Fibroblast of skin of abdomen (primary cell): ENCODE measurements around the gene NR3C2.

Experiments used
- DNase-seq: peaks from one replicate; pipeline ENCODE4 v3.0.0-alpha.2; 2013

NR3C2 gene

DNA sequence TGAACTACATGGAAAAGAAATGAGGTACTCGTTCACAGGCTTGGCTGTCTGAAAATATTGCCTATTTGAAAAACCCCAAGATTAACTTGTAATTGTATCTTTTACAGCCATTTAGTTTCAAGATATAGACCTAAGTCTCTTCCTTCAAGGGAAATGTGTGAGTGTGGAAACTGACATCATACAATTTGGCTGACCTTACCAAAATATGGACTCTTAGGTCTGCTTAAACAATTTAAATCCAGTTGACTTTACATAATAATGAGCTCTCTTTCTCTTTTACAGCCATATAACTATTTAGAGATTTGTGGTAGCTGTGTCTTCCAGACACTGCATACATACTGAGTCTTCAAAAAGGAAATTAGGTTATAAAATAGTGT, 186.9 kb downstream of the NR3C2 start:
- DNase-seq, result no peak

DNA sequence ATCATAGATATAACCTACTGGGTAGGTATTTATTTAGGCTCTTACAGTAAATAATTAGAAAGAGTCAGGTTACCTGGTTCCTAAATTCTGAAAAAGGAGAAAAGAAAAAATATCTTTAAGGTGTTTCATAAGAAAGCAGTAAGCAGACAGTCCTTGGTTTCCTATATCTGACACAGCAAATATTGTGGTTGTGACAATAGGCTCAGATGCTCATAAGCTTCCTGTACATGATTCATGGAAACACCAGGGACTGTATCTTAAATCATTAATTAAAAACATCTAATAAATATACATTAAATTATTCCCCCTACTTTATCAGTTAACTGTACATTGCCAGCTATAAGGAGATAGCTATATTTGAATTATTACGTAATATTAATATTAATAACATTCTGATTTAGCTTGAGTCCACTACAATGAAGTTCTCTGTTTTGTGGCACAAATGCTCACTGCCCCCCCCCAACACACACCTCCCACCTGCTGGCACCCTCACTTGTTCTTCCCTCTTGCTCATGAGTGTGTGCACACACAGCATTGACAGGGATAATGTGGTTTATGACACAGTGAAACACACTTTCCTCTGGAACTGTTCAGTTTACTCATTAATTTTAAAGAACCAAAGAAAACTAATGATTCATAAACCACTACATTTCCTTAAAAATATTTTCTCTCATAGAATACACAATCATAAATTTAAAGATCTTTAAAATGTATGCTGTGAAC, 187.4 kb downstream of the NR3C2 start:
- DNase-seq, result no peak

DNA sequence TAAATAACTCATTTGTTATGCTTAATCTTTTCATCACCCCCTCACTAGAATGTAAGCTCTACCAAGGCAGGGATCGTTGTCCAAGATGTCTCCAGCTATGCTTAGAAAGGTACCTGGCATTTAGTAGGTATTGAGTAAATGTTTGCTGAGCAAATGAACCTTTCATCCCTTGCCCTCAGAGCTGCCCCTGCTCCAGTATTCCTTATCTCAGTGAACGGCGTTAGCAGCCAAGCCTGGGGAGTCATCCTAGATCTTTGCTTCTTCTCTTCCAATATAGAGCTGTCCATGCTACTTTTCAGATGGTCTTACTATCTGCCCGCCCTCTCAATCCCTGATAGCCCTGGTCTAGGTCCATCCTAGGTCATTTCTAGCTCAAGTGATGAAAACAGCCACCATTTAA, 188.4 kb downstream of the NR3C2 start:
- no peak for DNase-seq

DNA sequence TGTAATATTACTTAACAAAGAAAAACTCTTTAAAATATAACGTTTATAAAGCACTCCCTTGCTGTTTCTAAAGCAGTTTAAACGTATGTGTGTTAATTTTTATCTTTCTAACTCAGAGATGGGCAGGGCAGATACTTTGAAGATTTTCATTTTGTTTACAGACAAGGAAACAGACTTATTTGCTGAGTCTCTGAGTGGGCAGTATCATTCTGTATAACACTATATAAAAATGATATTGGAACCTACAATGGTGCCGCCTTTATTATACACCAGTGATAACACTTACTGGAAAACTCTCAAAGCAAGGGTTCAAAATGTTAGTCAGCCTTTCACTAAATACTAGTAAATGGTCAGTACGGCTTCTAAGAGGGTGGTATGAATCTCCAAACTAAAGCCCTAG, 193.4 kb downstream of the NR3C2 start:
- DNase-seq, result no peak

DNA sequence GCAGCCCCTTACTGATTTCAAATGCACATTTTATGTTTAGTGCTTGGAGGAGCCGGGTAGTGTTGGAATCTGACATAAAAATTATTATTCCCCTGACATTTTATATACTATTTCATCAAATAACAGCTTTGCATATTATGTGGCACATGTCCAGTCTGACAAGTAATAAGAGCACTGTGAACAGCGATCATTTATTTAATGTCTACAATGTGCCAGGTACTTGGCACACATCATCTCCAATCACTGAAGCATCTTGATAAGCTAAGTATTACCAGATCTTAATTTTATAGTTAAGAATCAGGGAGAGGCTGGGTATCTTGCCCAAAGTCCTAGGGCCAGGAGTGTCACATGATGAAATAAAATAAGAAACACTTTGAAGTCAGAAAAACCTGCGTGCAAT, 197.2 kb downstream of the NR3C2 start:
- DNase-seq, result no peak

DNA sequence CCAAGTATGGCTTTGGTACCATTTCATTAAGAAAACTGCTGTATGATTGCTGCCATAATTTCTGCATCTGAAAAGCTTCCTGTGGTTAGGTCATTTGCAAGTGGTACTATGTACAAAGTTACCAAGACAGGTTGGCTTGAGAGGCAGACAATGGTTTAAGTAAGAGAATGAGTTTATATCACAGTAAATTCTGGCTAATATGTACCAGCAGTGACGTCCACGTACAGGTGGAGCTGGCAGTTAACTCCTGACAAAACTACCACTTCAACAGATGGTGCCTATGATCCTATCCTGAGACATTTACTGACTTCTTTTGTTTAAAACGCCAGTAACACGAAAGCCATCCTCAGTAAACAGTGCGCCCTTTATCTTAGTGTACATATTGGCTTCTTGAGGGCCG, 198.4 kb downstream of the NR3C2 start:
- DNase-seq, result no peak

DNA sequence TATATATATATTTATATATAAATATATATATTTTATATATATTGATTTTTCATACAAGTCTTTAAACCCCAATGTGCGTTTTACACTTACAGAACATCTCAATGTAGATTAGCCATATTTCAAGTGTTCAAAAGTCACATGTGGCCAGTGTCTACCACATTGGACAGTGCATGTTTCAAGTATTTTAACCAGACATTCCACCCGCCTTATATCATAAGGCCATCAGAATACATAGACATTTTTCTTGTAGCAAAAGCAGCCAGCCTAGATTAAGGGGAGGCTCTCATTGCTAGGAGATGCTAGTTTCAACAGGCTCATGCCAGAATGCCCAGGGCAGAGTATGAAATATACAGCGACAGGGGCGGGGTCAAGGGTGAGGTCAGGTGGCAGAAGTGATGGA, 202.0 kb downstream of the NR3C2 start:
- DNase-seq, result no peak

DNA sequence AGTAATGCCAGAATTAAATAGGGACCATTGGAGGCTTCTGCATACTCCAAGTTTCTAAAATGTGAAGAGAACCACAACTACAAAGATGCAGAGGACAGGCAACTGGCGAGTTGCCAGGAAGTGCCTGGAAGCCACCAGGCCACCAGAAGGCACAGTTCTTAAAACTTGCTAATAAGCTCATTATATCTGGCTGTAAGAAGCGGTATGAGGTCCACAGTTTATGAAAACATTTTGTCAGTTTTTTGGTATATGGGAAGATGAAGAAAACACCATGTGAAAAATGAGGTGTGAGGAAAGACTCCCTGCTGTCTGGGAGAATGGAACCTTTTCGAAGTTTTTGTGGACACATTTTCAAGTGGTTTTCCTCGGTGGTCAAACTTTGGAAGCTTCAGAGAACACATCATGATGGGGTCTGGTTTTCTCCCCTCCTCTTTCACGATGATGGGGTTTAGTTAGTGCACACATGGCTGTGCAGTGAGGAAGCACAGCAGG, 202.7 kb downstream of the NR3C2 start:
- no peak for DNase-seq

DNA sequence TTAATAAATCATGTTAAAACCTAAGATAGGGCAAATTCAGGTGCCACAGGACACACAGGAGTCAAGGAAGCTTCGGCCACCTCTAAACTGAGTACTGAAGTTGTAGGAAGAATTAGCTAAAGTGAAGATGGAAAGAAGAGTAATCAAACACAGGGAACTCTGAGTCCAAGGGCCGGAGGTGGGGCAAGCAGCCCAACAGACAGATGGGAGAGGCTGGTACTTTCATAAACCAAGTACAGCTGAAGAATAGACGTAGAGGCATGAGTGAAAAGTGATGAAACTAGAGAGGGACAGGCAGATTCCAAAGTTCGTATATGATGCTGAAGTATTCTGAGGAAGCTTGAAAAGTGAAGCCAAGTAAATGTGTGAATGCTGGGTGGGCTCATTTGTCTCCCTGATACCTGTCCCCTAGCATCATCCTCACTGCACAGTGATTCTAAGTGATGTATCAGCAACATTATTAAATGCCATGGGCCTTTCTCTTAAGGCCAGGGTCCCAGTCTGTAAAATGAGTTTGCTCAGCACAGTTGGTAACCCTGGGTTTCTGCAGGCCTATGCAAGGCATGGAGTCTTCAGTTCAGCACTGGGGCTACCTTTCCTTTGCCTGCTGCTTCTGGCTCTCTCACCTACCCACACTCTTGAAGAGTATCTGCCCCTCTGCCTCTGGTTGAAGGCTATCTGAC, 203.3 kb downstream of the NR3C2 start:
- no peak for DNase-seq

DNA sequence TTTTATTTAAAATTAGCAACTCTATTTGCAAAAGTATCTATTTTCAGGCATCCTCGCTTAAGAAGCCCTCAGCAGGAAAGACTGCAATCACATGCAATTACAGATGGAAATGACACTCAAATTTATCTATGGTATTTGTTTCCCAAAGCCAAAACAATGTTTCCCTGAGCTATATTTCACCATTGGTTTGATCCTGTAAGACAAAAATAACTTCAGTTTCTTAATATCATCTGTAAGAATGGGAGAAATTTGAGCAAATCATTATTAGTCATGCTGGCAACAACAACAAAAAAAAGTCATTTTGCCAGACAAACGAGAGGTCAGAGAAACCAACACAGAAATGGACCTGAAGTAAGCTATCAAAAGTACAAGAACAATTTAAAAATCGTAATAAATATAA, 204.1 kb downstream of the NR3C2 start:
- no peak for DNase-seq

DNA sequence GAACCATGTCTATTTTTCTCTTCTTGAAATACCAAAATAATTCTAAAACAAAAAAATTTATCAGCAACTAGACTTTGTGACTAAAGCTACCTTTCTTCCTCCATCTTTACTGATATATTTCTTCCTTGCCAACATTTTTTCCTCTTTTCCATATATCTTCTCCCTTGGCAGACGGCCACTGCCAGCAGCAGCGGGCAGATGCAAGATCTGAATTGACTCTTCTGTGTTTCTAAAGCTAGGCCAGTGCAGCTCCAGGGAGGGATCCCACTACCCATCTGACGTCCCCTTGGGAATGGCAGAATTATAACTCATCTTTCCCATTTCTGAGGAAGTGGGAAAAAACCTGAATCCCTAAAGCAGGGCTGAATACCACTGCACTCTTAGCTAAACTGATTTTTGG, 206.4 kb downstream of the NR3C2 start:
- DNase-seq, result no peak

DNA sequence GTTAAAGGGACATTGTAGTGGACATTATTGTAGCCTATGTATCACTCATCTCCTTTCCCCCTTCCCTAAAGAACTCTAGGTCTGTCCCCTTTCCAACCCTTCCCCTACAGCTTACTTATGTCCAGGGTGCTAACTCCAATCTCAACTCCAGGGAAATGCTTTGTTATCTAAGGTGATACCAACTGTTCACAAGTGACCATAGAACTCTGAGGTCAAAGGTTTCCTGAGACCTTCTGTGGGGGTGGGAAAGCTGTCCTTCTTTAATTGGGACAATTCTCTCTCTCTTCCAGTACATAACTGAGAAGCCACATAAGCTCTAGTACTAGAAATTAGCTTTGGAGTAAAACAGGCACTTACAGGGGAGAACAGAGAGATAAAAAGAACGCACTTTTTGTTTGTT, 212.4 kb downstream of the NR3C2 start:
- no peak for DNase-seq

DNA sequence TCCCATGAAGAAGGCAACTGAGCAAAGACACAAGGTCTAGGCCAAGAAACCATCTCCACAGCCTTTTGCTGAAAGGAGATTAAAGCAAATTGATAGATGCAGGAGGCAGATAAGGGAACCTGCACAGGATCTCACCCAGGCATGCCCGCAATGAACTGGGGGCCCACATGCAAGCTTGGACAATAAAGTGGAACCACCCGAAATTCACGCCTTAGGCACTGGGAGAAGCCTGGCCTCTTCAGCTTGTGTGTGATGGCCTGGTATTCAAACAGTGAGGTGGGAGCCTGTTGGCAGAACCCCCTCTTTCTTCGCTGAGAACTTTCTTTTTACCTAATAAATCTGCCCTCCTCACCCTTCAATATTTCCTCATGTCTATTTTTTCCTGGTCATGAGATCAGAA, 213.2 kb downstream of the NR3C2 start:
- no peak for DNase-seq

DNA sequence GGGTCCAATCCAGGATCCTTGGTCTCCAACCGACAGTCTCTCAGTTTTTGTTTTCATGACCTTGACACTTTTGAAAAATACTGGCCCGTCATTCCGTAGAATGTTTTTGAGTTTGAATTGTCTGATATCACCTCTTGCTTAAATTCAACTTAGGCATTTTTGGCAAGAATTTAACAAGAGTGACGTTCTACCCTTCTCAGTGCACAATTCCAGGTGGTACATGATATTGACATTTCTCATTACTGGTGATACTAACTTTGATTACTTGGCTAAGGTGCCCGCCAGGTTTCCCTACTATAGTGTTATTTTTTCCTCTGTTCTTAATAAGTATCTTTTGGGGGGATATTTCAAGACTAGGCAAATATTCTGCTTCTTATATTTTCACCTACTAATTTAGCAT, 215.1 kb downstream of the NR3C2 start:
- DNase-seq, result no peak

DNA sequence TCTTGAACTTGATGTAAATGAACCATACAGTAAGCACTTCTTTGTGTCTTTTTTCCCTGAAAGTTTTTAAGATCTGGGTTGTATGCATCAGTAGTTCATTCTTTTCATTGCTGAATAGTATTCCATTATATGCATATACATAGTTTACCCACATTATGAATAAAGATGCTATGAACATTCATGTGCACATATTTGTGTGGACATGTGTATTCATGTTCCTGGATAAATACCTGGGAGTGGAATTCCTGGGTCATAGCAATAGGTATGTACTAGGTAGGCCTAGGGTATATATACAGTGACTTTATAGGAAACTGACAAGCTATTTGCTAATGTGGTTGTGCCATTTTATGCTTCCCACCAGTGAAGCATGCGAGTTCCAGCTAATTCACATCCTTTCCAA, 215.9 kb downstream of the NR3C2 start:
- no peak for DNase-seq

DNA sequence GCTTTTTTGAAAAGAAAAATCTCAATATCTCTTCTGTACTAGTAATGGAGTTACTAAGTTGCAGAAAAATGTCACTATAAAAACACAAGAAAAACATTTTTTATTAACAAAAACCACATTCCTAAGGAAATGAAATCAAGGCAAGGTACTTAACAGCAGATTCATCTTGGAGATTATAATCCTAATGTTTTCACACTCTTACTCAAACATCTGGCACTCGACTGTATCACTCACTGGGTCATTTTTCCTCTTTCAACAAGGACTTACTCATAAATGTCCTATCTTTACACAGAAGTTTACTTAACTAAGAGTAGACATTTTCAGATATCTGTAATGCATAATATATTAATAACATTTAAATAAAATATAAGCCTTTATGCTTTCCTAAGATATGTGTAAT, 216.6 kb downstream of the NR3C2 start:
- no peak for DNase-seq

DNA sequence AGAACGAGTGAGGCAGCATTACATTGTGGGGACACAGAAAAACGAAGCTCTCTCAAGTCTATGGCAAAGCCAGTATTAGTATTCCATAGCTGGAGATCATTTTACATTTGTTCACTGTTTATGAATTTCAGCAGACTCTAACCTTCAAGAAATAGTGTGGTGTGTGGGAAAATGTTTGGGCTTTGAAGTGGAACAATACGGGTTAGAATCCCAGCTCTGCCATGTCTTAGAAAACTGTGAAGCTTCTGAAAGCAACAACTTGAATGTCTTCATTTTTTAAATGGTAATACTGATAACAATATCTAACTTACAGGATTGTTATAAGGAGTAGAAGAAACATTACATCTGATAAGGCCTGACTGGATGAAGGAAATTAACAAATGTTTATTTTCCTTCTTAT, 217.7 kb downstream of the NR3C2 start:
- DNase-seq, result no peak

DNA sequence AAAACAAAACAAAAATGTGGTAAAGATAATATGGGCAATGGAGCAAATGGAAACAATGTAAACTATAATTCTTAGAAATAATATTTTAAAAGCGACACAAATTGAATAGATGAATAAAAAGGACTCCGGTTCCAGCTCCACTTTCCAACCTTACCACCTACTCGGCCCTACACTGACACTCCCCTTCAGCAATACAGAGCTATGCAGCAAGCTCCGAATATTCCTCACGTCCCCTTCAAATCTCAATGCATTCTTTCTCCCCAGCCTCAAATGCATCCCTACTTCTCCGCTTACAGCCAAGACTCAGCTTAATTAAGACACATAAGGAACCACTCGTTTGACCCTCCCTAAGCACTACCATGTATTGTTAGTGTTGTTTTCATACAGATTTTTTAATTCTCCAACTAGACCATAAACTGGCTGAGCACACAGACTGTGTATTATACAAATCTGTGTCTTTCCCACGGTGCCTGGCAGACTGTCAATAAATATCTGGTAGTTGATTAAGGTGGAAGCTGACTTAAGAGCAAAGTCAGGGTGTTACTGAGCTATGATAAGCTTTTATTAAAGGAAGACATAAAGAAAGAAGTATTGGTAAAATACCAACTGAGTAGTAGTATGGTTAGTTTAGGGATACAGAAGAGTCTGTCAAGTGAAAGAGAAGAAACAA, 219.1 kb downstream of the NR3C2 start:
- DNase-seq, result no peak

DNA sequence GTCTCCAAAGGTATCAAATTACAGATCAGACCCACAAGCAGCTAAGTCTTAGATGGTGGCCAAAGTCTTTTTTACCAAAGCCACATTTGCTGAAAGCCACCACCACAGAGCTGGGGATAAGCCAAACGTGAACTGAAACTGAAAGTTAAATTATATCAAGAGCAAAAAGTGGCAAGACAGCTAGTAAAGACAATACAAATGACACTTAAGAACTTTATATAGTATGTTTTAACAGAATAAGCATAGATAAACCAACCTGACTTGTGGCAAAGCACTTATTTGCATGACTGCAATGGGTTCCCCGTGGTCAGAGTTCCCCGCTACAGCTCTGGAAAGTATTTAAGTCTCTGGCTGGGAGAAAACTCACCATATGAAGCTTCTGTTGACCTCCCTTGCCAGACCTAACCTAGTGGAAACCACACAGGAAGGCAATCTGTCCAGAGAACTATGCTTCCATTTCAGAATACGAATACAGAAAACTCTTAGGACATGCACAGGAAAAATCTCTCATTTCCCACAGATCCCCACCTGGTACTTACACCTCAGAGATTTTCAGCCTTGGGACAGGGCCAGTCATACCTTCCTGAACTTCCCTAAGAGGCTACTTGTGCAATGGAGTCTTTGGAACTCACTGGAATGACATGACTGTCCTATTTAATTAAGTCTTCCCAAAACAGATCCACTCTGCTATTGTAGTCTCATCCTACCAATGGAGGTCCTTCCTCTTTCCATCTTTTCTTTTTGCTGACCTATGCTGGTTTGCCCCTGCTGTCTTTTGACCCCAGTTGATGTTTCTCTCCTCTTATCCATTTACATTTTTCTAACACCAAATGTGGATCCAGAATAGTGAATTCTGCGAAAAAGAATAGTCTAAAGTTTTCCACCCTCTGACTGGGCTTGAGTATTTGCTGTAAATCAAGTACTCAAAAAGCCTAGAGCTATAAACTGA, 225.1 kb downstream of the NR3C2 start:
- no peak for DNase-seq

DNA sequence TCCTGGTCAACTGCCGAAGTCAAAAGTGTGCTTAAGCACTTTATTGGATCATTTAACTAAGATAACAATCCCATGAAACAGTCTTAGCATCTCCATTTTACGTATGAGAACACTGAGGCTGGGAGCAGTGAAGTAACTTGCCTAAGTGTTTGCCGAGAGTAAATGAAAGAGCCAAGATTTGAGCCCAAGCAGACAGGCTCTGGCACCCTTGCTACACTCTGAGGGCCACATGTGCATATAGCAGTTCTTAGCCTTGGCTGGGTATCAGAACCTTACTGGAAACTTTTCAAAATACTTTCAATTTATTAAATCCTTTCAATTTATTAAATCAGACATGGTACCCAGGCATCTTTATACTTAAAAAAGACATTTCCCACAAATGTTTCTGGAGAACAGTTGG, 225.9 kb downstream of the NR3C2 start:
- no peak for DNase-seq

DNA sequence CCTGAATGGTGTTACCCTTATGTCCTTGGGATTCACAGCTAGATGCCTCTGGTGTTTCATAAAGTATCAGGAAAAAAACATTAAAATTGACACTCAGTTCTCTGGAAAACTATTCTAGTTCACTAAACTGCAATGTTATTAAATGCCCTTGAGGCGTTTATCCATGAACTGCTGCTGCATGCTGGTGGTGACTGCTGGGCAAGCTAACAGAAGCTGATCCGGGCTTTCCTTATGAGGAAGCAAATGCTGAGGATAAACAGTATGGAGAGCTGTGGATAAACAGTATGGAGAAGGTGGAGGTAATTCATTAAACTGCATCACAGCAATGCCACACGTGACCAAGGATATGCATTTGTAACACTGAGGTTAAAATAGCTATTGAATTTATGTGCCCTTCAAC, 227.0 kb downstream of the NR3C2 start:
- DNase-seq, result no peak

DNA sequence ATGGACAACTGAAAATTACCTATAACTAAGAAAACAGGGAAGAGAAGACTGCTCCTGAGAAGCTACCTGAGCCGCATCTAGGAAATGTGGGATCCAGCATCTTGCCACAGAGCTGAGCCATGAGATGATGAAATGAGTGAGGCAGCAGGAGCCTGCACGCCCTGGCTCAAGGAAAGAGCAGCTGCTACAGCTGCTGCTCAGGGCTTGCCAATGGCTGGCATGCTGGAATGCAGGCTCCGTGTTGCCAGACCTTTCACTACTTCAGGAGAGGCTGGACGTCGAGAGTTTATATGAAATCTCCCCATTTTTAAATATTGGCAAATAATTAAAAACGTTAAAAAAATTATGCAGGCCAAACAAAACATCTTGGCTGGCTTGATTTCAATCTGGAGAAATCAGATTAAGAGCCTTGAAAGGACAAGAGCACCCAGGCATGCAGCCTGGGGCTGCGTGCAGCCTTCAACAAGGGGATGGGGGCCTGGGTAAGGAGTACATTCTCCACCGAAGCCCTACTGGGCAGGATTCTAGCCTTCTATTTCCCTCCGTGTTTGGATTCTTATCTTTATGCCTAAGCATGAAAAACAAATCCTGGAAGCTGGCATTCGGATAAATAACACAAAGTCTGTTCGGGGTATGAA, 227.6 kb downstream of the NR3C2 start:
- no peak for DNase-seq
